GM18526 (cell line): ENCODE measurements around the gene CRYL1.

ENCODE experiments used
- POLR2A ChIP-seq: IDR thresholded peaks from 3 replicates; pipeline ENCODE4 v1.6.1; 2011; ENCODE audit not compliant: insufficient read length; ENCODE audit errors: extremely low read depth

Gene CRYL1

DNA sequence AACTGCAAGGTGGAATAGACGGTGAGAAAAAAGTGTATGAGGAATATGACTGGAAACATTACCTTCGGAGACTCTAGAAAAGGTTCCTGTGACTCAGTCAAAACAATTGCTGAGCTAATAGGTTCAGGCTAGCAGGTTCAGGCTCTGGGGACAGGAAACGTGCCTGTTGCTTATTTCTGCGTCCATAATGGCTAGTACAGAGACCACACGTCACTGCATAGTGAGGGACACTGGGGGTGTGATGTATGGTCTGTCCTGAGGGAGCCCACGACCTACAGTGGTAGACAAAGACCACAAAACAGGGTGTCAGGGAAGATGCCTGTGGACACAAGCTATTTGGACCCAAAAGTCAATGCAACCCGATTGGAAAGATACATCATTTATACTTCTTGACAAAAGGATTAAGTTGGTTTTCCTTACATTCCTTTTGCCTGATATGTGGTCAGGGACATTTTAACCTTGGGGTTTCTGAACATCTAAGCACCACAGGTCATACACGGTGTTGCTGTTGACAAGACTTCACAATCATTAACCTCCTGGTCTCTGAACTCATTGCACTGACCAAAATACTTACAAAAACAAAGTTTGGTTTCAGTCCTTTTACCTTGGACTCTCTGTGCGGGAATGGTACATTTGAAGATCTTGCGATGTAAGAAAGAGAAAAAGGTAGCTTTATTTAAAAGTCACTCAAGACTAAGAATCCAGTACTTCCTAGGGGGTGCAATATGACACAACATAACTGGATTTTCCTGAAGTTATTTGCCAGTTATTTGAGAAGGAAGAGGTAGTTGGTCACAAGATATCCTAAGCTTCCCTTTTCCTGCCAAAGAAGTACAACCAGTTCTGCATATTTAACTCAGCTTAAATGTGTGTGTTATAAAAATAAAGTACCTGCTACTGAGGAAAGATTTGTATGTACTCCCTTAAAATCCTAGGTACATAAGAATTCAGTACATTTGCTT lies 20.0 kb downstream of the CRYL1 start:
- TF ChIP-seq POLR2A = no peak

DNA sequence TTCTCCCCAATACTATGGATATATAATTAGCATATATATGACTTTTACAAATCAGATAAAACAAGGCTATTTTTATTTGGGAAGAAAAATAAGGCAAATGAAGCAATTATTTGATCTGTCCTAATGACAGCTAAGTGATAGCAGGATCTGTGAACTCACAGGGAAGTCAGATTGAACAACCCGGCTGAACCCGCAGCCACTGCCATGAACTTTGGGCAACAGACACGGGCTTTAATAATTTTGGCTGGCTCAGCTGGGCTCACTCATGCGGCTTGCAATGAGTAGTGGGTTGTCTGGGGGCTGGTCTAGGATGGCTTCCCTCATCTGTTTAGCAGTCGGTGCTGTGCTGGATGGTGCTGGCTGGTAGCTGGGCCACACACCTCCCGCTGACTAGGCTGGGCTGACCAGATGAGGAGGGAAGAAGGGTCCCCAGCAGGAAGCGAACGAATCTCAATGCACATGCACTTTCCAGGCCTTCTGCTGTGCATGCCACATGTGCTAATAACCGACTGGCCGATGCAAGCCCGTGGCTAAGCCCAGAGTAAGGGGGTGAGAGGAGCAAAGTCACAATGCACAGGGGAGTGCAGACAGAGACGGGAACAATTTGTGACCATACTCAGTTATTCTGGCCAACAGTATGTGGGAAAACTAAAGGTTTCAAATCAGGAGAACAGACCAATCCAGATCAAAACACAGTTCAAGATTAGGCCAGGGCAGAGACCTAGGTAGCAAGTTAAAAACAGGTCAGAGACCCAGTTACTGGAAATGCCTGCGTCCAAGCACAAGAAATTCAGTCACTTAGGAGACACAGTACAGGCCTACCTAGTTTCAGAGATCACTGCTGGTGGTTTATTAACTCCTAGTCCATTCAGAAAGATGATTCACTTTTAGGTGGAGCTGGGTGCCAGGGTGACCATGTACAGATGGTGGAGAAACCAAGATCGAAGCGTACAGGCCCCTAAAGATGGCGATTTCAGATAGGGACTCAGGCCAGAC lies 22.3 kb downstream of the CRYL1 start:
- no peak for TF ChIP-seq POLR2A

DNA sequence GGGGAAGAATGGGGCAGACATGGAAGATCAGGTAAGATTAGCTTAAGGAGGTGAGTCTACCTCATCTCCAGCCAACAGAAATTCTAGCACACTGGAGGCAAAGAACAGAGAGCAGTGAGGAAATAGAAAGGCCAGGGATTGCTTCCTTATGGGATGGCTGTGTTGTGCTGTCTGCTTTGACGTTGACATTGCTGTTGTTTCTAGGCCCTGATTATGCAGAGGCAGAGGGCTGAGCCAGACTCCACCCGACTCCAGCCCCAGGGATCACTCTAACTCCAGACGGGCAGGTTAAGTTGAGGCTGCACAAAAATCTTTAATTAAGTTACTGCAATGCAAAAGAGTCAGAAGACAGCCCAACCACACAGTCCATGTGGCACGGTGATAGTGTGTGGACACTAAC lies 24.1 kb downstream of the CRYL1 start:
- TF ChIP-seq POLR2A = no peak

- no peak for TF ChIP-seq POLR2A
These were observed 24.5 kb downstream of the CRYL1 start for GRCh38 chr13:20501120-20501519.

- no peak for TF ChIP-seq POLR2A
These were observed 25.7 kb downstream of the CRYL1 start for GRCh38 chr13:20499986-20500385.

DNA sequence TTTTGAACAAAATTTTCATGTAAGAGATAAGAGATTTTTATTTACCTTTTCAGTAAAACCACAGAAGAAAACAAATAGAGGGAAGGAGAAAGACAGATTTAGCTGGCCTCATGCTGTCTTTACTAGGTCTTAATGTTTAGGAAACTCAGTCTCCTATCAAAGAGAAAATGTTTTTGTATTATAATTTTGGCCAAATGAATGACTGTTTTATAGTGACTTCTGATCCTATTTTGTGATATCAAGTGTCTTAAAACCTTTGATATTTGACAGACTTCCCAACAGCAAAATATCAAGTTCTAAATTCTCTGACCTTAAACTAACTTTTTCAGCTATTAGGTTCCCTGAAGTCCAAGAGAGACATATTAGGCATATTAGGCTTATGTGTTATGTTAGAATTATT lies 27.0 kb downstream of the CRYL1 start:
- TF ChIP-seq POLR2A = no peak

DNA sequence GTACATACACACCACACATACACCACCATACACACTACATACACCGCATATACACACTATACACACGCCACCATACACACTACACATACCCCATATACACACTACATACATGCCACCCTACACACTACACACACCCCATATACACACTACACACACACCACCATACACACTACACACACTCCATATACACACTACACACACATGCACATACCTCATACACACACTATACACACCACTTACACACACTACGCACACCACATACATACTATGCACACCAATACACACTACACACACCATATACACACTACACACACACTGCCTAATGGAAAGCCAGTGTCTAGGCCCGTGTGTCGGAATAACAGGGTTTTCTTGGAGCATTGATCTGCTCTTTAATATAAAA lies 27.5 kb downstream of the CRYL1 start:
- no peak for TF ChIP-seq POLR2A

GRCh38 chr13:20497006-20497775 lies 28.5 kb downstream of the CRYL1 start:
- no peak for TF ChIP-seq POLR2A

DNA sequence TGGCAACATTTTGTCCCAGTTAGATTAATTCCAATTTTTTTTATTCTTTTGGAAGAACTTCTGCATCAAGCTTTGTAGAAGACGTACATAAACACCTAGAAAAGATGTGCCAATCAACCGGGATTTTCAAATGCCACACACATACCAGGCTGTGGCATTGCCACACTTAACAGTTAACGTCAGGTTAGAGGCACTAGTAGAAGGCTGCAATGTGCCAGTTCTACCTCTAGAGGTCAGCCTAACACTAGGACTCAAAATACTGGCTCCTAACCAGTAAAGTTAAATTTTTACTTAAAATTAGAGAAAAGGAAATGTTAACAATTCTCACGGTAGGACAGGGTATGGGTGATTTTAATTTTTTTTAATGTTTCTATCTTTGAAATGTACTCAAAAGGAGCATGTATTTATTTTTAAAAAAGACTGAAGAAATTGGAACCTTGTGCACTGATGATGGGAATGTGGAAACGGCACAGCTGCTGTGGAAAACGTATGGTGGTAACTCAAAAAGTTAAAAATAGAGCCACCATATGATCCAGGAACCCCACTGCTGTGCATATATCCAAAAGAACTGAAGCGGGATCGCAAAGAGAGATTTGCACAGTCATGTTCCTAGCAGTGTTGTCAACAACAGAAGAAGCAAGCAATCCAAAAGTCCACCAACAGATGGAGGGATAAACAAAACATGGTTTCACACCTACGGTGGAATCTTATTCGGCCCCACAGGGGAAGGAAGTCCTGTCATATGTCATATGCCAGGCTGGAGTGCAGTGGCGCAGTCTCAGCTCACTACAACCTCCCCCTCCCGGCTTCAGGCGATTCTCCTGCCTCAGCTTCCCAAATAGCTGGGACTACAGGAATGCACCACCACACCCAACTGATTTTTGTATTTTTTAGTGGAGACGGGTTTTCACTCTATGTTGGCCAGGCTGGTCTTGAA lies 30.3 kb downstream of the CRYL1 start:
- no peak for TF ChIP-seq POLR2A

- TF ChIP-seq POLR2A = no peak
These were observed 31.0 kb downstream of the CRYL1 start for GRCh38 chr13:20494656-20495055.

DNA sequence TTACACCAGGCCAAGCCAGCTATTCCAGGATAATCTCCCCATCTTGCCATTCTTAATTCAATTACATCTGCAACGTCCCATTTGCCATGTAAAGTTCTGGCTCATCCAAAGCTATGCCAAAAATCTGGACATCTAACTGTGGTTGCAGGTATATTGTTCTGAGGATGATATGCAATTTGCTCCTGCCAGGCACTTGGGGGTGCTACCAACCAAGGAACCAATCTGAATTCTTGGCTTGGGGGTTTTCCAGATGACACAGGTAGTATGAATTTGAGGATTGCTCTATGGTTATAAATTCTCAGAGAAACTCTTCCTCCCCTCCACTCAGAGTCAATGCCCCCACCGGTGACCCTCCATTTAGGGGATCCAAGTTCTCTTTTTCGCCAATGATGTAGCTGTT lies 33.0 kb downstream of the CRYL1 start:
- TF ChIP-seq POLR2A = no peak

GRCh38 chr13:20491926-20492435 lies 33.7 kb downstream of the CRYL1 start:
- no peak for TF ChIP-seq POLR2A

GRCh38 chr13:20489185-20489820 lies 36.4 kb downstream of the CRYL1 start:
- TF ChIP-seq POLR2A = no peak
